ENCODE data around the gene TEX35.

Gene TEX35

GRCh38 chr1:178496410-178497135 lies 16.3 kb upstream of the TEX35 start, which contains the start of gene CLEC20A:
Gene CLEC20A, minus strand, starts transcription at chr1:178496964. Its CDS starts 25 bp downstream, at chr1:178496939.
- TF ChIP-seq, protein P1, sequence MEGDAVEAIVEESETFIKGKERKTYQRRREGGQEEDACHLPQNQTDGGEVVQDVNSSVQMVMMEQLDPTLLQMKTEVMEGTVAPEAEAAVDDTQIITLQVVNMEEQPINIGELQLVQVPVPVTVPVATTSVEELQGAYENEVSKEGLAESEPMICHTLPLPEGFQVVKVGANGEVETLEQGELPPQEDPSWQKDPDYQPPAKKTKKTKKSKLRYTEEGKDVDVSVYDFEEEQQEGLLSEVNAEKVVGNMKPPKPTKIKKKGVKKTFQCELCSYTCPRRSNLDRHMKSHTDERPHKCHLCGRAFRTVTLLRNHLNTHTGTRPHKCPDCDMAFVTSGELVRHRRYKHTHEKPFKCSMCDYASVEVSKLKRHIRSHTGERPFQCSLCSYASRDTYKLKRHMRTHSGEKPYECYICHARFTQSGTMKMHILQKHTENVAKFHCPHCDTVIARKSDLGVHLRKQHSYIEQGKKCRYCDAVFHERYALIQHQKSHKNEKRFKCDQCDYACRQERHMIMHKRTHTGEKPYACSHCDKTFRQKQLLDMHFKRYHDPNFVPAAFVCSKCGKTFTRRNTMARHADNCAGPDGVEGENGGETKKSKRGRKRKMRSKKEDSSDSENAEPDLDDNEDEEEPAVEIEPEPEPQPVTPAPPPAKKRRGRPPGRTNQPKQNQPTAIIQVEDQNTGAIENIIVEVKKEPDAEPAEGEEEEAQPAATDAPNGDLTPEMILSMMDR (IDR thresholded peaks at IDR 0.05; ENCODE audit: low read depth, low read length), result no peak
- Histone ChIP-seq H3K9me3 (no peaks in the 10 kb centered on the region), H3K36me3 (no peaks in the 10 kb centered on the region), H3K4me3 (ENCODE audit: low read depth, low read length) (no peak within 1 kb of the TSS), H3K27me3 (no peaks in the 10 kb centered on the region), H3K4me1 (no peaks in the 10 kb centered on the region)
- no peak for DNase-seq

GRCh38 chr1:178497903-178498478 lies 14.9 kb upstream of the TEX35 start:
- no peak overlapping the region for H3K4me3 ChIP-seq (ENCODE audit: low read depth, low read length)
- TF ChIP-seq, protein P1 (IDR thresholded peaks at IDR 0.05; ENCODE audit: low read depth, low read length), result no peak
- H3K4me1 ChIP-seq, result no peaks in the 10 kb centered on the region
- H3K9me3 ChIP-seq, result no peaks in the 10 kb centered on the region
- H3K36me3 ChIP-seq, result no peaks in the 10 kb centered on the region
- no peaks in the 10 kb centered on the region for H3K27me3 ChIP-seq
- no peak for DNase-seq

DNA sequence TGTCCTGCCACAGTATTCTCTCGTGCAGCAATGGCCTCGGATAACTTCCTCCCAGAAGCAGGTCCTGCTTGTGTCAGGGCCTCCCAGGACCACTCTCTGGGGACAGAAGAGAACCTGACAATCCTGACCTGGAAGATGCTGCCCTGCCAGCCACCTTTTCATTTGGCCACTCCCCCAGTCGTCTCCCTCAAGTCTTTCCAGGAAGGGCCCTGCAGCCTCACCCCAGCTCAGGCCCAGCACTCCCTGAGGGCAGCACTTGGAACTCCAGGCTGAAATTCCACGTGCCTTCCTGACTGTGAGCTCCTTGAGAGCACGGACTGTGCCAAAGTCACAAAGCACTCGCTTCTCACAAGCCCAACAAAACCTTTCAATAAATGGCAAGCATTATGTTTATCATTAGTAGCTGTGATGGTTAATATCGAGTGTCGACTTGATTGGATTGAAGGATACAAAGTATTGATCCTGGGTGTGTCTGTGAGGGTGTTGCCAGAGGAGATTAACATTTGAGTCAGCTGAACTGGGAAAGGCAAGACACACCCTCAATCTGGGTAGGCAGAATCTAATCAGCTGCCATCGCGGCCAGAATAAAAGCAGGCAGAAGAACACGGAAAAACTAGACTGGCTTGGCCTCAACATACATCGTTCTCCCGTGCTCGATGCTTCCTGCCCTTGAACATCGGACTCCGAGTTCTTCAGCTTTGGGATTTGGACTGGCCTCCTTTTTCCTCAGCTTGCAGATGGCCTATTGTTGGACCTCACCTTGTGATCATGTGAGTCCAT lies 13.8 kb upstream of the TEX35 start:
- Histone ChIP-seq H3K4me3 (ENCODE audit: low read depth, low read length) (no peak overlapping the region), H3K27me3 (no peaks in the 10 kb centered on the region), H3K9me3 (no peaks in the 10 kb centered on the region), H3K4me1 (no peaks in the 10 kb centered on the region), H3K36me3 (no peaks in the 10 kb centered on the region)
- TF ChIP-seq, protein P1 (IDR thresholded peaks at IDR 0.05; ENCODE audit: low read depth, low read length), result no peak
- DNase-seq, result no peak

DNA sequence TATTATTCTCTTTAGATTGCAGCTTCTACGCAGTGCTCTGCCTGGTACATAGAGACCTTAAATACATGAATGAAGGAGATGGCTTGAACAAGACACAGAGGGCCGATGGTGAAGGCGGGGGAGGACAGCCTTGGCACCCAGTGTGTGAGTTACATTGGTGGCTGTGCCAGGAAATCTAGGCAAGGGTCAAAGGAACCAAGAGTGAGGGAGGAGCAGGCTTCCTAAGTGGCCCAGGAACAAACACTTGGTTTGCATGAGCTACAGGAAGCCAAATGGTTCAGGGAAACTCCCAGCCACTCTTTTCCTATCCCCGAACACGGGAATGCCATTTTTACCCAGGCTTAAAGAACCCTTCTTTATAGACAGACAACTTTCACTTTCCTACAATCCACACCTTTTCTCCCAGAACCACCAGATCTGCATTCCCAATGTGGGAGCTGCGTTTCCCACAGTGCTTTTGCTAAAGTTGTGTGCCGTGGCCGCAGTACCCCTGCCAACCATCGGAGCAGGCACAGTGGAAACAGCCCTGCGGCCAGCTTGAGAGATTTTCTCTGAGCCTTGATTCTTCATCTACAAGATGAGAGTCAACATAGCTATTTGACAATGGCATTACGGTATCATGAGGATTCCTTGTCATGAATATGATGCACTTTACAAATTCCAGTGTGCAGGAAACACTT lies 12.7 kb upstream of the TEX35 start:
- DNase-seq, result no peak

GRCh38 chr1:178500936-178501554 lies 11.9 kb upstream of the TEX35 start:
- no peaks in the 10 kb centered on the region for H3K4me1 ChIP-seq
- TF ChIP-seq, protein P1 (IDR thresholded peaks at IDR 0.05; ENCODE audit: low read depth, low read length), result no peak
- H3K27me3 ChIP-seq, result no peaks in the 10 kb centered on the region
- H3K4me3 ChIP-seq (ENCODE audit: low read depth, low read length), result no peak overlapping the region
- DNase-seq, result no peak
- H3K9me3 ChIP-seq, result no peaks in the 10 kb centered on the region
- no peaks in the 10 kb centered on the region for H3K36me3 ChIP-seq

More for the DNA sequence above, 12.7 kb upstream of the TEX35 start:
- H3K9me3 ChIP-seq, result no peaks in the 10 kb centered on the region
- no peaks in the 10 kb centered on the region for H3K4me1 ChIP-seq
- no peaks in the 10 kb centered on the region for H3K36me3 ChIP-seq
- no peaks in the 10 kb centered on the region for H3K27me3 ChIP-seq
- no peak overlapping the region for H3K4me3 ChIP-seq (ENCODE audit: low read depth, low read length)
- TF ChIP-seq, protein P1 (IDR thresholded peaks at IDR 0.05; ENCODE audit: low read depth, low read length), result no peak

All from BE2C (cell line).